ENCODE results near the gene C1orf56. TPM values are rescaled to one million over a fixed set of nuclear protein-coding genes. Genes with fewer than 3 reads are reported as not detected.
A peak's percentile ranks its signal among the peaks of the same experiment; 100 is the strongest.

Gene C1orf56
- total and polyA plus RNA-seq, 2 experiments from 2014 or later: 13.6 to 15.6 TPM

- TF ChIP-seq CTCF (IDR thresholded peaks at IDR 0.05; ENCODE audit: low read depth, low read length): no peak
Observed at GRCh38 chr1:151062741-151063371, 15.3 kb downstream of the C1orf56 start.

GRCh38 chr1:151065089-151065645, 17.6 kb downstream of the C1orf56 start:
- no peak overlapping the region for H3K27ac ChIP-seq
- no peak for TF ChIP-seq CTCF (IDR thresholded peaks at IDR 0.05; ENCODE audit: low read depth, low read length)

More at GRCh38 chr1:151062741-151063371, 15.3 kb downstream of the C1orf56 start:
- Histone ChIP-seq H3K4me1 (ENCODE audit: low read depth) (peaks cover 6% of the 10 kb centered on the region), H3K27me3 (no peaks in the 10 kb centered on the region), H3K9me3 (ENCODE audit: low read depth) (no peaks in the 10 kb centered on the region), H3K27ac (no peak overlapping the region), H3K4me3 (no peak overlapping the region), H3K36me3 (no peaks in the 10 kb centered on the region)
- peak in 1 of 2 donors; percentile 74 for DNase-seq (ENCODE audit: low read depth in 1 of 2, low spot score in 1 of 2)

GRCh38 chr1:151067185-151067584, 19.6 kb downstream of the C1orf56 start:
- Histone ChIP-seq H3K27me3 (no peaks in the 10 kb centered on the region), H3K27ac (peak overlapping the region; percentile 69), H3K4me1 (ENCODE audit: low read depth) (no peaks in the 10 kb centered on the region), H3K4me3 (no peak overlapping the region), H3K9me3 (ENCODE audit: low read depth) (no peaks in the 10 kb centered on the region), H3K36me3 (no peaks in the 10 kb centered on the region)
- no peak for DNase-seq (ENCODE audit: low read depth in 1 of 2, low spot score in 1 of 2)
- TF ChIP-seq CTCF (IDR thresholded peaks at IDR 0.05; ENCODE audit: low read depth, low read length): no peak

More at GRCh38 chr1:151065089-151065645, 17.6 kb downstream of the C1orf56 start:
- H3K4me1 ChIP-seq (ENCODE audit: low read depth): no peaks in the 10 kb centered on the region
- no peaks in the 10 kb centered on the region for H3K9me3 ChIP-seq (ENCODE audit: low read depth)
- DNase-seq (ENCODE audit: low read depth in 1 of 2, low spot score in 1 of 2): no peak
- no peaks in the 10 kb centered on the region for H3K27me3 ChIP-seq
- no peak overlapping the region for H3K4me3 ChIP-seq
- no peaks in the 10 kb centered on the region for H3K36me3 ChIP-seq

- peak overlapping the region; percentile 69 for H3K27ac ChIP-seq
- DNase-seq (ENCODE audit: low read depth in 1 of 2, low spot score in 1 of 2): no peak
- no peak for TF ChIP-seq CTCF (IDR thresholded peaks at IDR 0.05; ENCODE audit: low read depth, low read length)
- no peaks in the 10 kb centered on the region for H3K9me3 ChIP-seq (ENCODE audit: low read depth)
- H3K4me3 ChIP-seq: no peak overlapping the region
- no peaks in the 10 kb centered on the region for H3K4me1 ChIP-seq (ENCODE audit: low read depth)
- H3K27me3 ChIP-seq: no peaks in the 10 kb centered on the region
- H3K36me3 ChIP-seq: no peaks in the 10 kb centered on the region
Observed at GRCh38 chr1:151069103-151069486, 21.5 kb downstream of the C1orf56 start.

GRCh38 chr1:151070474-151071276, 23.1 kb downstream of the C1orf56 start, which contains the start of gene GABPB2:
Gene GABPB2 (plus strand): TSS chr1:151070761. CDS start chr1:151088190, 17,429 bp downstream.
- DNase-seq (ENCODE audit: low read depth in 1 of 2, low spot score in 1 of 2): peak; percentile 84 to 99
- H3K36me3 ChIP-seq: no peaks in the 10 kb centered on the region
- TF ChIP-seq CTCF (IDR thresholded peaks at IDR 0.05; ENCODE audit: low read depth, low read length): peak; percentile 87
- peak within 1 kb of the TSS; percentile 96 for H3K27ac ChIP-seq
- peak within 1 kb of the TSS; percentile 67 for H3K4me3 ChIP-seq
- H3K4me1 ChIP-seq (ENCODE audit: low read depth): no peaks in the 10 kb centered on the region
- no peaks in the 10 kb centered on the region for H3K9me3 ChIP-seq (ENCODE audit: low read depth)
- no peaks in the 10 kb centered on the region for H3K27me3 ChIP-seq
